Lower leg skin (tissue), 3 donors: ENCODE data around the gene PPL.

ENCODE experiments used
- POLR2A ChIP-seq, 2 donors: fragments of 450-650 bp; IDR thresholded peaks; one replicate each; pipeline ENCODE4 v1.6.1; 2016 to 2017; ENCODE audit warnings: antibody characterized with exemption in 2 of 2, mild to moderate bottlenecking in 1 of 2, moderate library complexity in 1 of 2
- TF ChIP-seq, protein P1 (sequence below), 3 donors: fragments of 450-650 bp; IDR thresholded peaks; one replicate each; pipeline ENCODE4 v1.5.1; 2016; ENCODE audit warnings: antibody characterized with exemption in 3 of 3, mild to moderate bottlenecking in 3 of 3, moderate library complexity in 2 of 3

DNA sequence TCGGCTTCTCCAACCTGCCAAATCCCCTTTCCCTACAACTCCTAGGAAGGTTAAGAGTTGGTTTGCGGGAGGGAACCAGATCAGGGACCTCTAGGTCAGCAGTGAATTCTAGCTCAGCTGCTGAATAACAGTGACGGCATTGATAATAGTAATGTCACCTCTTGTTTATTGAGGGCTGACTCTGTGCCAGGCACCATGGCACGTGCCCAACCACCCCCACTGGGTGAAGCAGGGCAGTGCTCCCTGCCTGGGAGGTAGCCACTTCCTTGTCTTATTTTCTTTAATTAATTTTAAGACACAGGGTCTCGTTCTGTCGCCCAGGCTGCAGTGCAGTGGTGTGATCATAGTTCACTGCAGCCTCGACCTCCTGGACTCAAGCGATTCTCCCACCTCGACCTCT lies 5.5 kb upstream of the PPL start:
- TF ChIP-seq, protein P1, sequence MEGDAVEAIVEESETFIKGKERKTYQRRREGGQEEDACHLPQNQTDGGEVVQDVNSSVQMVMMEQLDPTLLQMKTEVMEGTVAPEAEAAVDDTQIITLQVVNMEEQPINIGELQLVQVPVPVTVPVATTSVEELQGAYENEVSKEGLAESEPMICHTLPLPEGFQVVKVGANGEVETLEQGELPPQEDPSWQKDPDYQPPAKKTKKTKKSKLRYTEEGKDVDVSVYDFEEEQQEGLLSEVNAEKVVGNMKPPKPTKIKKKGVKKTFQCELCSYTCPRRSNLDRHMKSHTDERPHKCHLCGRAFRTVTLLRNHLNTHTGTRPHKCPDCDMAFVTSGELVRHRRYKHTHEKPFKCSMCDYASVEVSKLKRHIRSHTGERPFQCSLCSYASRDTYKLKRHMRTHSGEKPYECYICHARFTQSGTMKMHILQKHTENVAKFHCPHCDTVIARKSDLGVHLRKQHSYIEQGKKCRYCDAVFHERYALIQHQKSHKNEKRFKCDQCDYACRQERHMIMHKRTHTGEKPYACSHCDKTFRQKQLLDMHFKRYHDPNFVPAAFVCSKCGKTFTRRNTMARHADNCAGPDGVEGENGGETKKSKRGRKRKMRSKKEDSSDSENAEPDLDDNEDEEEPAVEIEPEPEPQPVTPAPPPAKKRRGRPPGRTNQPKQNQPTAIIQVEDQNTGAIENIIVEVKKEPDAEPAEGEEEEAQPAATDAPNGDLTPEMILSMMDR (IDR thresholded peaks at IDR 0.05), result no peak
- TF ChIP-seq POLR2A (IDR thresholded peaks at IDR 0.05), result no peak
